Measurements from ENCODE around the gene GNG5.
"Not testable (repeated sequence)": the region's sequence is repeated elsewhere in the genome, so short reads cannot be mapped to it uniquely, and the experiment has no call there.

The GNG5 gene

GRCh38 chr1:84506002-84506728 is at the start of gene GNG5, which contains the start of gene SPATA1:
GNG5 (minus strand) TSS chr1:84506581; CDS start chr1:84506091, 490 bp downstream.
SPATA1 (plus strand) TSS chr1:84506386; CDS start chr1:84516360, 9,974 bp downstream.
- DNase-seq = peak; percentile 75

DNA sequence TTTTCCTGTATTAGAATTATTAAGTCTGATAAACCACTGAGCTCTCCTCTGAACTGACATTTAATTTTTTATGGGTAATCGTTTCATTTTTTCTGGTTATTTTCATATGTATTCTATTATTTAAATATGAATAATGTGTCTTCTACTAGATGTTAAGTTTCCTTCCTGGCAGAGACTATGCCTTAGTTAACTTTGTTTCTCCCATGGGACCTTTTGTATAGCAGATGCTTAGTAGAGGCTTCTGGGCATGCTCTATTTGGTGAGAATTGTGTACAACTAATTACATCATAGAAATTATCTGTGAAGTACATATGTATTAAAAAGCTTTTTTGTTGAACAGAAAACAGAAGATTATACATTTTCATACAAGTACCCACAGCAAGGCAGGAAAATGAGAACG is 44.4 kb upstream of the GNG5 start:
- DNase-seq = no peak

DNA sequence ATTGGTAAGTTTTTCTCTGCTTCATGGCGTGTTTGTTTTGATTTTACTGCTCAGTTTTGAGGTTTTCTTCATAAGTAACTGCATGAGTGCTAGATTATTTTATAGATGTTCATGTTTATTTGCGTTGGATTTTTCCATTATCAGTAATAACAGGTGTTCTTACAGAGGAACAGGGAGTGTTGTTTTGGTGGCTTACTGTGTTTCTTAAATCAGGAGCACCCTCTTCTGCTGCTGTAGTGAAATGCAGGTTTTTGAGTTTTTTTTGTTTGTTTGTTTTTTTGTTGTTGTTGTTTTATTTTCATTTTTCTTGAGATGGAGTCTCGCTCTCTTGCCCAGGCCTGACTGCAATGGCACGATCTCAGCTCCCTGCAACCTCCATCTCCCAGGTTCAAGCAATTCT is 35.3 kb upstream of the GNG5 start:
- DNase-seq = no peak

DNA sequence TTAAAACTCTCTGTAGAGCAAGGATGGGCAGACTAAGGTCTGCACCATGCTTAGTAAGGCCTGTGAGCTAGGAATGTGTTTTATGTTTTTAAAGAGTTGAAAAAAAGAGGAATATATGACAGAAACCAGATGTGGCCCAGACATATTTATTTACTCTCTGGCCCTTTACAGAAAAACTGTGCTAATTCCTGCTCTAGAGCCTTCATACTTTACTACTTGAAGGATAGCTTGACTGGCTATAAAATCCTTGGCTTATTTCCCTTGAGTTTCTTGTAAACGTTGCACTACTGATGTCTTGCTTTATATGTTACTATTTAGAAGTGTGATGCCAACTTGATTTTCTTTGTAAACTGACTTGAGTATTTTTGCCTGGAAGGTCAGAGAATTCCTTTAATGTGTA is 34.4 kb upstream of the GNG5 start:
- no peak for DNase-seq

DNA sequence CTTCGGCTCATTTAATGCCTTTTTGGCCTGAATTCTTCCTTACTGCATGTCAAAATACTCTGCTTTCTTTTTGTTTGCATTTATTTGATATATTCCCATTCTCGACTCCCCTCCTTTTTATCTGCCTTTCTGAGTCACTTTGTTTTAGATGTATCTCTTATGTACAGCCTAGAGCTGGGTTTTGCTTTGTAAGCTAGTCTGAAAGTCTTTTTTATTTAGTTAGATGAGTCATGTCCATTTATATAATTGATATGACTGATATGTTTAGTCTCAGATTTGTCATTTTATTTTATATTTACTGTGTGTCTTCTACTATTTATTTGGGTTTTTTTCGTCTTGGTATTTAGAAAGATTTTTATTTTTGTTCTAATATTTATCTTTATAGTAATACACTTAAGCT is 33.6 kb upstream of the GNG5 start:
- no peak for DNase-seq

GRCh38 chr1:84538599-84538998 is 32.2 kb upstream of the GNG5 start:
- no peak for DNase-seq

DNA sequence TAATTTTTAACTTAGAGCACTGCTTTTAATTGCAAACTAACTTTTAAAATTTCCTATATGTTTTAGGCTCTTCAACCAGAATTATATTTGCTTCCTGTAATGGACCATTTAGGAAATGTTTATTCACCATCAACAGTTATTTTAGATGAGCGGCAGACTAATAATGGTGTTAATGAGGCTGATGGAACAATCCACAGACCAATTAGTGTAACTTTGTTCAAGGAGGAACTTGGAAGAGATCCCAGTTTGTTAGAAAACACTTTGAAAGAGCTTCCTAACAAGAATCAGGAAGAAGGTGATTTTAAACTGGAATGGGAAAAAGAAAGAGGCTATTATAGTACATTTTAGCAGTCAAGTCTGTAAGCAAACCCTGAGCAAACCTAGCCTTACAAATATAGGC is 19.4 kb upstream of the GNG5 start:
- no peak for DNase-seq

DNA sequence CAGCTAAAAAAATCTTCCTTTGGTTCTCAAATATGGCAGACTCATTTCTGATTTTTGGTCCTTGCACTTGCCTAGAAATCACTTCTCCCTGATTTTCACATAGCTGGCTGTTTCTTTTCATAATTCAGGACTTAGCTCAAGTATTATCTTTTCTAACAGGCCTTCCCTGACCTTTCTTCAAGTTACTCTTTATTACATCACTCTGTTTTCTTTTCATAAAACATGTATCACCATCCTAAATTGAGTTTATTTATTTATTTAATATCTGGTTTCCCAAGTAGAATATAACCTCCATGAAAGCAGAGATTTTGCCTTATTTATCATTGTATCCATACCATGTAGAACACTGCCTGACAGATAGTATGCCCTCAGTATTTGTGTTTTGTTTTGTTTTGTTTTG is 18.2 kb upstream of the GNG5 start:
- no peak for DNase-seq

- DNase-seq = no peak
Observed at GRCh38 chr1:84510668-84511067, 4.3 kb upstream of the GNG5 start.

GRCh38 chr1:84510165-84510564 is 3.8 kb upstream of the GNG5 start:
- DNase-seq = no peak

DNA sequence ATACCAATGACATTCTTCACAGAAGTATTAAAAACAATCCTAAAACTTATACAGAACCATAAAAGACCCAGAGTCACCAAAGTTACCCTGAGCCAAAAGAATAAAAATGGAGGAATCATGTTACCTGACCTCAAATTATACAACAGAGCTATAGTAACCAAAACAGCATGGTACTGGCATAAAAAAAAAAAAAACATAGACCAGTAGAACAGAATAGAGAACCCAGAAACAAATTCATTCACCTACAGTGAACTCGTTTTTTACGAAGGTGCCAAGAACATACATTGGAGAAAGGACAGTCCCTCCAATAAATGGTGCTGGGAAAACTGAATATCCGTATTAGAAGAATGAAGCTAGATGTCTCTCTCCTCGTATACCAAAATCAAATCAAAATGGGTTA is 2.6 kb upstream of the GNG5 start:
- no peak for DNase-seq

GRCh38 chr1:84508510-84508909 is 2.1 kb upstream of the GNG5 start:
- no peak for DNase-seq

DNA sequence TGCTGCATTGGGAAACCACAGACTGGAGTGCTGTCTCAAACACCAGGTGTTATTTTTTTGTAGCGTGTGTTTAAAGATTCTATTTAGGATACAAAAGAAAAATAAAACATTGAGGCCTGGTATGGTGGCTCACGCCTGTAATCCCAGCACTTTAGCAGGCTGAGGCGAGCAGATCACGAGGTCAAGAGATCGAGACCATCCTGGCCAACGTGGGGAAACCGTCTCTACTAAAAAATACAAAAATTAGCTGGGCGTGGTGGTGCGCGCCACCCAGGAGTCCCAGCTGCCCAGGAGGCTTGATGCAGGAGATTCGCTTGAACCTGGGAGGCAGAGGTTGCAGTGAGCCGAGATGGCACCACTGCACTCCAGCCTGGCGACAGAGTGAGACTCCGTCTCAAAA is 1.5 kb upstream of the GNG5 start:
- not testable (repeated sequence) for DNase-seq

- no peak for DNase-seq
Observed at GRCh38 chr1:84506729-84507453, 510 bp upstream of the GNG5 start.

DNA sequence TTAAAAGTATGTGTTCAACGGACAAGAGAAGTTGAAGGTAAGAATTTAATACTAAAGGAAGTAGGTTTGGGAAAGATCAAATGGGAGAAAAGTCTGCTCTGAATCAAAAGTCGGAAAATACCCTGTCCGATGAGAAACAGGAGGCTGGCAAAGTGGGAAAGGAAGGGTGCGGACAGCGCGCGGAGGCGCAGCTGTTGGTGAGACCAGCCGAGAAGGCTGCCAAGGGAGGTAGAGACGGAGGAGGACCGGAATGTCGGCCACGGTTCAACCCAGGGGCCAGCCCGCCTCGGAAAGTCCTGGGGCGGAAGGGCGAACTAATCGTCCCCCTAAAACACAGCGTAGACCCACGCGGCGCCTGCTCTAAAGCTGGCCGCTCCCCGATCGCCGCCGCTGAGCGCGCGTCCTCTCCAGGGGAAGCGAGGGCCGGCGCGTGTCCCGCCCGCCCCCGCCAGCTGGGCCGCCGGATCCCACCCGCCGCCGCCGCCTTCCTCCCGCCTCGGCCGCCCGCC is 834 bp downstream of the GNG5 start:
- DNase-seq = no peak

DNA sequence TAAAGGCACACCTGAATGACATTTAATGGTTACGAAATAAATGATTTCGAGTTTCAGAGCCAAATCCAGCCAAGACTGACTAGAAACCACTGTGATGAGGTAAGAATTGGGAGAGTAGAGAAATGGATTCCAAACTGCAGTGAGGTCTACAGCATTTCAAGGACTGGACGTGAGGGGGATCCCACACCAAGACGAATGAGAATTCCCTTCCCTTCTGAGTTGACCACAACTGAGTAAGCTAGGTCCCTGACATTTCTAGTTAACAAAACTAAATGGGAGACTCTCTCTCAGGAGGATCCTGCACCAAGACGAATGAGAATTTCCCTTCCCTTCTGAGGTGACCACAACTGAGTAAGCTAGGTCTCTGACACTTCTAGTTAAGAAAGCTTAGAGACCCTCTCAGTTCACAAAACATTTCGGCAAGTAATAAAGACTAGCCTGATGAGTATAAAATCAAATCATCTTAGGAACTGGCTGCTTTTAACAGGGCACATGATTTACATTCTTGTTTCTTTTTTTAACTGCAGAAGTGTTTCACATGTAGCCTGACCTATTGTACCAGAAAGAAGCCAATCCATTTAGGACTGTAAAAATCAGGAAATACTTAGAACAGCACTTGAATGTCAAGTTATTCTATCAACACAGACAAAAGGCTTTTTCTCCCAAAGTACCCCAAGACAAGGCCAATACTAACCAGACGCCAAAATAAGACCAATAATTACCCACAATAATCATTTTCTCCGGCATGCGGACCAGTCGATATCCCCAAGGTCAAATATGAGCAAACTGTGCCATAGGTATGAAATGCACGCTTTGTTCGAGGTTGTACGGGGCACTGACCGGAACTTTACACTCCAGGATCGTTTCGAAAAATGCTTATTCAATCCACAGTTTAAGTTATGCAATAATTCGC is 1.5 kb downstream of the GNG5 start:
- no peak for DNase-seq

GRCh38 chr1:84502927-84503326 is 3.5 kb downstream of the GNG5 start:
- no peak for DNase-seq

DNA sequence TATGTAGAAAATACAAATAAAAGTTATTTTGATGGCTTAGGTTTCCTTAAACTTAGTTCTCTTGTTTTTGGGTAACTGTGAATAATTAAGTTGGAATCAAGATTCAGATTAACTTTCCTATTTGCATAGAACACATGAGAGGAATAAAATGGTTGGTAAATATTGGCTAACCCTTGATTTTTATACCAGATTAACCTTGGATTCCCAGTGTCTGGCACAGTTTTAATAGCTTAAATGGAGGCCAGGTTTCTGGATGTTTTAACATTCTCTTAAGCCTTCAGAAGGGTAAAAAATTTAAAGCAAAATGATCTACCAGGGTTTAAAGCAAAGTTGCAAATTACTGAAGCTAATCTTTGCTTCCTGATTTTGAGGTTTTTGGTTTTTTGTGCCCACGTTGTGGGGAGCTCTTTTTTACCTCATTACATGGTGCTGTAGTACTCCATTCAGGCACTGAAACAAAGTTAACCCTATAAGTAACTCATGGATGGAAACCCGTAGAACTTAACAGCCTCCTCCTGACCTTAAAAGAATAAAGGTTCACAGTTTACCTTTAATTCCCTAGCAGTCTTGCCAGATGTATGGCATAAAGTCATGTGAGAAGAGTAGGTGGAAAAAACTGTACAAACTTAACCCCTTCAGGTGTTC is 8.6 kb downstream of the GNG5 start:
- DNase-seq = no peak

- DNase-seq = no peak
Observed at GRCh38 chr1:84496498-84496897, 9.9 kb downstream of the GNG5 start.

DNA sequence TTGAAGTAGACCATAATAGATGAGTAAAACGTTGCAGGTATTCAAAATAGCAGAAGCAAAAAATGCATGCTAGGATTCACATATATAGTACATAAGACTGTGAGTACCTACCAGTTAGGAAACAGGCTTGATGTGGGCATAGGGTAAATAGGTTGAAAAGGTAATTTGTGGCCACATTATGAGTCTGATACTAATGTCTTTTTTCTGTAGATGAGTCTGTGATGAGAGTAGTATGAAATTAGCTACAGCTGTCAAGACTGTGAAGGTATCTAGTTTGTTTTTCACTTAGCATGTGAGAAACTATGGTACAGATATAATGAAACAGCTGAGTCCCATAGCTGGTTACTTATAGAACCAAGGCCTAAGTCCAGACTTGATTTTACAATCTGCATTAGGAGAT is 12.6 kb downstream of the GNG5 start:
- no peak for DNase-seq

GRCh38 chr1:84492726-84493125 is 13.7 kb downstream of the GNG5 start:
- DNase-seq = no peak

DNA sequence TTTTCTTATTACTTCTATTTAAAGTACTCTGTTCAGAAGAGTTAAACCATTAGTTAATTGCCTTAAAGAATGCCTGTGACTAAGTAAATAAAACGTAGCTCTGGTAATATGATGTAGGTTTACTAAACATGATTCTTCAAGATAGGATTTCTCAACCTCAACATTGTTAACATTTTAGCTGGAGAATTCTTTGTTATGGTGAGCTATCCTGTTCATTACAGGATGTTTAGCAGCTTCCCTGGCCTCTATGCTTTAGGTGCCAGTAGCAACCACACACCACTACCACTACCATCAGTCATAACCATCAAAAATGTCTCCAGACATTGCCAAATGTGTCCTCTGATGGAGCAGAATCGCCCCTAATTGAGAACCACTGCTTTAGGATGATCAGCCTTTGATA is 16.6 kb downstream of the GNG5 start:
- DNase-seq = no peak

DNA sequence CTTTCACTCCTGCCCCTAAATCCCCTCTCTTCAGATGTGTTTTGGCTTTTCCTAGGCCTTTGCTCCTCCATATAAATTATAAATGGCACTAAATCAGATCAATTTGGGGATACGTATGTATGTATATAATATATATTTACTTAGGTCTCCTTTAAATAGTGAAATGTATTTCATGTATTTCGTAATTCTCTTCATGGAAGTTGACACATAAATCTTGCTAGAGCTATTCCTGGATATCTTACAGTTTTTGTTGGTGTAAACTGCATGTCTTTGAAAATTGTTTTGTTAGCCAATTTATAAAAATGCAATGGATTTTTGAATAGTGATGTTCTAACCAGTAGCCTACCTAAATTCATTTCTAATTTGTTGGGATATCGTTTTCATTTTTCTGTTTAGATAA is 18.3 kb downstream of the GNG5 start:
- no peak for DNase-seq

Measured in NCI-H1436 treated with DMSO at 0.1 percent for 48 hours (cell line).